ENCODE data around the gene QRFP.
A peak's percentile ranks its signal among the peaks of the same experiment; 100 is the strongest.

QRFP gene

GRCh38 chr9:130934702-130935647, 38.4 kb upstream of the QRFP start:
- intact Hi-C loops (cut with DNase I), result loop anchor here (5.0 kb wide), 1 partner anchor 63 kb away; no protein-coding TSS in a partner anchor
- no peak for DNase-seq

GRCh38 chr9:130934246-130934645, 37.6 kb upstream of the QRFP start:
- DNase-seq, result no peak
- intact Hi-C loops (cut with DNase I), result no loop called here

- no peak for DNase-seq
- intact Hi-C loops (cut with DNase I), result no loop called here
Measured at GRCh38 chr9:130933114-130934046, 36.8 kb upstream of the QRFP start.

DNA sequence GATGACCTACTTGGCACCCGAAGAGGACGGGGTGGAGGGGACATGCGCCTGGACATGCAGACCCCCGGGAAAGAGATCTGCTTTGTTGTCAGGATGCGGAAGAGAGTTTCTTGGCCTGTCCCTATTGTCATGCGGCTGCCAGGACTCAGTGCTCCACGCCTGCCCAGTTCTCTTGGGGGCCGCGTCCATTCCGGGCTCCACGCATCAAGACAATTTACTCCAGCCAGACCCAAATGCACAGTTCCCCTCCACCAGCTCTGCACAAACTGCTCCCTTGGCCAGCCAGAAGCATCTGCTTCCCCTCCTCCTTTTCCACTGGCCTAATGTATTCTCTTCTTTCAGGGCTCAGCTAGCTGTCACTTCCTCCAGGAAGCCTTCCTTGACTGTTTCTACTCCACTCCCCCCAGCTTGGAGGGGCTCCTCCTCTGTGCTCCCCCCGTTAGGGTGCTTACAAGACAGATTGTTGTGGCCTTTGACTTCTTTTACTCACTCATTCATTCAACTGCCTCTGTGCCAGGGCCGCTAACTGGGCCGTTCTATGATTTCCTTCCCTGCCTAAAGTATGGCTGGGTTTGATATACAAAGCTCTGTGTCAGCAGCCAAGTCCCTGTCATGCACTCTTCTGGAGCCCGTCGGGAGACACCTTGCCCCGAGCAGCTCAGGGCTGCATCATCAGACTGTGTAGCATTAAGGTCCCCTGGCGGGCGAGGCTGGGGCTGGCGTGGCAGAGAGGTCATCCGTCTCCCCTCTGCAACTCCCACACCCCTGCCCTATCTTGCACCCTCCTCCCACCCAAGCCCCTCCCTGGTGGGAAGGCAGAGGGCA, 35.9 kb upstream of the QRFP start:
- intact Hi-C loops (cut with DNase I), result no loop called here
- no peak for DNase-seq

DNA sequence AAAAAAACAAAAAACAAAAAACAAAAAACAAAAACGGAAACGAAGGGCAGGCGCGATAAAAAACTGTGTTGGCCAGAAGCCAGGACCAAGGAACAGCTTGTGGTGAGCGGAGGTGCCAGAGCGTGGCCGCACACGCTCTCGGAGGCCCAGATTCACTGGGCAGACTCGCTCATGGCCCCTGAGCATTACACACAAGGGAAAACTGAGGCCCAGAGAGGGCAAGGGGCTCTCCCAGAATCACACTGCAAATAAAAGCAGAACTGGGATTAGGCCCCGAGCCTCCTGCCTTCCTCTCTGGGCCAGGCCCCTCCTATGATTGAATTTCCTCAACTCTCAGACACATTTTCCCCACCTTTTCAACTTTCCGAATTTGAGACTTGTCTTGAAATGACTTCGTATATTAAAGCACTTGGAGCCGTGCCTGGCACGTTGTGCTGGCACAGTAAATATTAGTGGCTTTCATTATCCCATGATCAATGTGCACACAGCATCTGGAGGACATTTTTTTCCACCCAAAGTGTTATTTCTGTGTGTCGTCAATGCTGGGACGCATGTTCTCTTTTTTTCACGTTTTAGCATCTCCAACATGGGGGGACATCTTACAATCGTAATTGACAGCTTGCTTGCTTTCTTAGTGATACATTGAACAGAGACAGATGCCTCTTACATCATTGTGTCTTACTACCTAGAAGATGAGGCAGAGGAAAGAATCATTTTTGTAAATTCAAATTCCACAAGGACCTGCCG, 35.1 kb upstream of the QRFP start:
- intact Hi-C loops (cut with DNase I), result no loop called here
- DNase-seq, result no peak

GRCh38 chr9:130930804-130931349, 34.3 kb upstream of the QRFP start:
- DNase-seq, result no peak
- intact Hi-C loops (cut with DNase I), result no loop called here

DNA sequence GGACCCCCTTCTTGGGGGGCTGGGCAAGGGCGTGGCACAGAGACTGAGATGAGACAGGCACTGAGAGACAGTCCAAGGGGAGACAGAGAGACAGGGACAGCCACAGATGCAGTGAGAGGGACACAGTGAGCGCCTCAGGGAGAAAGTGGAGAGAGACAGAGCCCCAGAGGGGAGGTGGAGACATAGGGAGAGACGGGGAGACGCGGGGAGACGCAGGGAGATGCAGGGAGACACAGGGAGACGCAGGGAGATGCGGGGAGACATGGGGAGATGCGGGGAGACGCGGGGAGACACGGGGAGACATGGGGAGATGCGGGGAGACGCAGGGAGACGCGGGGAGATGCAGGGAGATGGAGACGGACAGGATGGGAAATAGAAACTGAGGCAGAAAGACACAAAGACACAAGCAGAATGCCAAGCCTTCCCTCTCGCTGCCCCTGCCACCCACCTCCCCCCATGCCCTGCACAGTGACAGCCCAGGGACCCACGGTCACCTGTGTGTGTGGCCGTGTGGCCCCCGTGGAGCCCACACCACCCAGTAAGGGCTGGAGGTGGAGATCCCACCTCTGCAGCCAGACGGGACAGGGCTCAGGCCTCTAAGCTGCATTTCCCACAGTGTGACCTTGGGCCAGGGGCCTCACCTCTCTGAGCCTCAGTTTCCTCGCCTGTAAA, 33.7 kb upstream of the QRFP start:
- DNase-seq, result no peak
- intact Hi-C loops (cut with DNase I), result no loop called here

DNA sequence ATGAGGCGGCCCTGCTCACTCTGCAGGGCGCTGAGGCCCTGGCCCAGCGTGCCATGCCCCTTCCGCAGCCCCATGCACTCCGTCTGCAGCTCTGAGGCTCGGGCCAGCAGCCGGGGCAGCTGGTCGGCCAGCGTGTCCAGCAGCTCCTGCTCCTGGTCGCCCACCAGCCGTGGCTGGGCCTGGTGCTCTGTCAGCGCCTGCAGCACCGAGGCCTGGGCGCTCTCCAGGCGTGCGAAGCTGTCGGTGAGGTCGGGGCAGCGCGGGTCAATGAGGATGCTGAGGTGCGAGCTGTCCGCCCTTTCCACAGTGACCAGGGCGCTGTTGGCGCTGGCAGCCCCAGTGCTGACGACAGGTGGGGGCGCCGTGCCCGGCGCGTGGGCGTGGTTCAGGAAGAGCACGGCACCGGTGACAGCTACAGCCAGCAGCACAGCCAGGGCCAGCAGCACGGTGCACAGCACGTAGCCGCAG, 33.0 kb upstream of the QRFP start:
- no peak for DNase-seq
- intact Hi-C loops (cut with DNase I), result no loop called here

DNA sequence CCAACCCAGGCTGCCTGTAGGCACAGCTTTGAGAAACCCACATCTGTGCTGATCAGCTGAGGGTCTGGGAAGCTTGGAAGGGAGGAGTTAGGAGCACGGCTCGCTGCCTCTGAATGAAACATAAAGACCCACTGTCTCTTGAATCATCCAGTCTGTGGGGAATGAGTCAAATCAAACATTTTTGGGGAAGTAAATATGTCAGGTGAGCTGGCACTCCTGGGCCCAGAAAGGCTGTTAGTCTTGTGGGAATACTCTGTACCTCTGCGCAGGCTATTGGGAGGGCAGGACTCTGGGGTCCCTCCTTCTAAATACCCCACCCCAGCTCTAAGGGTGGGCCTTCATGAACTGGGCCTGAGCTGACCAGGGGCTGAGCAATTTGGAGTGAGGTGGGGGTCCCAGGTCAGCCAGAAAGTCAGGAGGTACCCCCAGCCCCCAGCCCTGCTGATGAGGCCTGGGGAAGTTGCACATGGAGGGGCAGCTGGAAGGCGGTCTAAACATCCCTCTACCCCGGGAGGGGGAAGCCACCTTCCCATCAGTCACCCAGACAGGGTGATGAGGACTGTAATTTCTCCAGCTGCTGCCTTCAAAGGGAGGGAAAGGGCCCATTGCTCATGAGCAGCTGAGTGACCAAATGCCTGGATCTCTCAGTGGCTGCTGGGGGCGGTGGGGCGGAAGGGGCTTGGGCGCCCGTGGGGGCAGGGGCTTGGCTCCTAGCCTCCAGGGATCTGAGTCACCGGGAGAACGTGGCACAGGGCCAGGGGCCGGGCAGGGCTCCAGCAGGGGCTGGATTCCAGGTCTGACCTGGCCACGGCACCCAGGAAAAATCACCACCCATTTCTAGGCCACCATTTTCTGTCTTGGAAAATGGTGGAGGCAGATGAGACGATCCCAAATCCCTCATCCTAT, 31.6 kb upstream of the QRFP start:
- intact Hi-C loops (cut with DNase I), result no loop called here
- peak in 1 of 42 donors; percentile 53 for DNase-seq

DNA sequence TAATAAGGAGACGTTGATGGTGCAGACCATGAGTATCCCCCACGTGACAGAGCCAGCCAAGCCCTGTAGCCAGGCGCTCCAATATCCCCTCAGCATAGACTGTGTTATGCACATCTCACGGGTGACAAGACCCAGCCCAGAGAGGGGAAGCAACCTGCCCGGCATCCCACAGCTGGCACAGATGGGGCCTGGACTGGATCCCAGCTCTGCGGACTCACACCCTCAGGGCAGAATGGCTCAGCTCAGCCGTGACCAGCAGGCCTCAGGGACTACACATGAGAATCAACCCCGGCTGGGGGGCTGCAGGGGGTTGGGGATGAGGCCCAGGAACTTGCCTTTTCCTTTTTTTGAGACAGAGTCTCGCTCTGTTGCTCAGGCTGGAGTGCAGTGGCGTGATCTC, 30.7 kb upstream of the QRFP start:
- intact Hi-C loops (cut with DNase I), result no loop called here
- DNase-seq, result no peak

DNA sequence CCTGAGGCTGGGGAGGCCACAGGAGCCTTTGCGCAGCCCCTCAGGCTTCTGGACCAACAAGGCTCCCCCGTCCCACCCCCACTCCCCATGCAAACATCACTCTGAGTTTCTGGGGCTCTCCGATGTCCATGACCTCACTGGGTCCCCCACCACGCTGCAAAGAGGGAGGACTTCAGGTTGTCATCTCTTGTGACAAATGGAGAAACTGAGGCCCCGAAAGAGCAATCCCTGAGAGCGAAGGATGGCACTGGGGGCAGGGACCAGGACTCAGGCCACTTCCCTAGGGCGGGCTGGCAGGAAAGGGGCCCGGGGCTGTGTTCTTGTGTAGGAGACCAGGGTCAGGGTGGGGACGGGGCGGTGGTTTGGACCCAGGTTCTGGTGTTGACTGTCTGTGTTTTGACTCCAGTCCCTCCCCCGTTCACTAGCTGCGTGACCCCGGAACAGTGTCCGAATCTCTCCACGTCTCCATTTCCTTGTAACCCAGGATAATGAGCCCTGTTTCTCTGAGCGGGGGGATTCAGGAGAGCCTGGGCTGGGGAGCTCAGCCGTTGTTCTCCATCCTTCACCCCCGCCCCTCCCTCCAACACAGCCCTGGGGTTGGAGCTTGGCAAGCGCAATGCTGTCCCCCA, 28.6 kb upstream of the QRFP start:
- intact Hi-C loops (cut with DNase I), result no loop called here
- DNase-seq, result no peak

DNA sequence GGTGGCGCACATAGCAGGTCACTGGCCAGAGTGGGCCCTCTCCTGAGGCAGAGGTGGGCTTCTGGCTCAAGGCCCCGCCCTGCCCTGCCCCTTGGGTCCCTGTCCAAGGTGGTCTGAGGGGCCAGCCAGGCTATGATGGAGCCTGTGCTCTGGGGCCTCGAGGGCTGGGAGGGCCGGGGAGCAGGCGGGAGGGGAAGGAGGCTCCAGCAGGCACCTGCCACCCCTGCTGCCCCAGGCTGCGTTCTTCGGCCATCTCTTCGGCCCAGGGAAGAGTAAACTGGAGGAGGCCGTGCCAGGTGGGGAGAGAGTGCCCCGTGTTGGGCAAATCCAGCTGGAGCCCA, 27.8 kb upstream of the QRFP start:
- intact Hi-C loops (cut with DNase I), result no loop called here
- DNase-seq, result no peak

- DNase-seq, result no peak
- intact Hi-C loops (cut with DNase I), result no loop called here
Measured at GRCh38 chr9:130923611-130924447, 27.2 kb upstream of the QRFP start.

GRCh38 chr9:130922893-130923610, 26.4 kb upstream of the QRFP start:
- intact Hi-C loops (cut with DNase I), result no loop called here
- no peak for DNase-seq

Data from head of caudate nucleus (tissue), 42 donors.